Measurements from ENCODE around the gene PRCC. TPM values are rescaled to one million over a fixed set of nuclear protein-coding genes. Genes with fewer than 3 reads are reported as not detected.

The PRCC gene
- total and polyA plus RNA-seq, 2 of the 13 experiments (the other 11 are each of a cell fraction or from before 2014, with no cell fraction given), result 24.2 to 40.5 TPM

DNA sequence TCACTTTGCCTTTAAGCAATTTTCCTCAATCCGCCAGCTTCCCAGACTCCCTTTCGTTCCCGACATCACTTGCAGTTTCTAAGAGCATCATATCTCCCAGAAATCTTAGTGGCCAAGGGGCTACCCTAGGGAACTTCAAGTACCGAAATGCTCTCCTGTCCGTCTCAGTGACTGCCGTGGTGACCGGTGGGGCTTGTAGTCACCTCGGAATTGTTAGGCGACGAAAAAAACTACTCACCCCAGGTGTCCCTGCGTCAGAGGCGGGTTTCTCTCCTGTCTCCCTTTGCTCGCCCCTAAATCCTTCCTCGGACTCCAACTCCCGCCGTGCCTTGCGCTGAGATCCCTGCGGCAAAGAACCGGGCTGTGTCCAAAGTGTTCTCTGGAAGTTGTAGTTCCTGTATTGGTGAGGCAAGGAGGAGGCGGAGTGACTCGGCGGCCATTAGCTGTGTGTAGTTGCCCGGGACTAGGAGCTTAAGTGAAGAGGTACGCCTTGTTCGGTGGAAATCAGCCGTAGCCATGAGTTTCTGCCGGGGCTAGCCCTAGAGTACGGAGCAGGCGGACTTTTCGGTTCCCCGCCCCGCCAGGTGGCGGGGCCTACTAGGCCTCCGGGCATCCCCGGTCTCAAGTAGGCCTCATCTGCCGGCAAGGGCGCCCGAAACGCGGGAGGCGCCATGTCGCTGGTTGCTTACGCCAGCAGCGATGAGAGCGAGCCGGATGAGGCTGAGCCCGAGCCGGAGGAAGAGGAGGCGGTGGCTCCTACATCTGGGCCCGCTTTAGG is at the start of gene PRCC (continued):
- TF ChIP-seq NFE2L1 (CRISPR knock-in tag; IDR thresholded peaks at IDR 0.05; ENCODE audit: borderline replicate concordance) (no peak), KLF13 (CRISPR knock-in tag; IDR thresholded peaks at IDR 0.05) (no peak), TBL1XR1 (IDR thresholded peaks at IDR 0.05; ENCODE audit: borderline replicate concordance, low read length, partially characterized antibody) (peak; percentile 79), RBFOX2 (IDR thresholded peaks at IDR 0.05; ENCODE audit: low read depth, low read length) (peak; percentile 78), ZNF737 (CRISPR knock-in tag; IDR thresholded peaks at IDR 0.05; ENCODE audit: borderline replicate concordance) (no peak), GPN1 (CRISPR knock-in tag; IDR thresholded peaks at IDR 0.05; ENCODE audit: borderline replicate concordance) (no peak), ASH2L (IDR thresholded peaks at IDR 0.05; ENCODE audit: insufficient read length, low read depth, low read length) (peak; percentile 96), HDAC2 (CRISPR knock-in tag; IDR thresholded peaks at IDR 0.05) (peak; percentile 7; the same call in 1 of the 2 replicates), MTF2 (CRISPR knock-in tag; IDR thresholded peaks at IDR 0.05; ENCODE audit: borderline replicate concordance) (no peak), NFKBIZ (CRISPR knock-in tag; IDR thresholded peaks at IDR 0.05) (peak; percentile 57; the same call in 1 of the 2 replicates), KAT8 (CRISPR knock-in tag; IDR thresholded peaks at IDR 0.05) (peak; percentile 89), ZNF33A (CRISPR knock-in tag; IDR thresholded peaks at IDR 0.05; ENCODE audit: borderline replicate concordance) (no peak; the same call in 1 of the 2 replicates), GZF1 (CRISPR knock-in tag; IDR thresholded peaks at IDR 0.05) (no peak), MEIS1 (CRISPR knock-in tag; IDR thresholded peaks at IDR 0.05; ENCODE audit: borderline replicate concordance) (no peak), ZNF782 (CRISPR knock-in tag; IDR thresholded peaks at IDR 0.05; ENCODE audit: borderline replicate concordance) (no peak; the same call in 1 of the 2 replicates), ZNF333 (CRISPR knock-in tag; IDR thresholded peaks at IDR 0.05; ENCODE audit: borderline replicate concordance) (no peak)
- TF ChIP-seq, protein P1, sequence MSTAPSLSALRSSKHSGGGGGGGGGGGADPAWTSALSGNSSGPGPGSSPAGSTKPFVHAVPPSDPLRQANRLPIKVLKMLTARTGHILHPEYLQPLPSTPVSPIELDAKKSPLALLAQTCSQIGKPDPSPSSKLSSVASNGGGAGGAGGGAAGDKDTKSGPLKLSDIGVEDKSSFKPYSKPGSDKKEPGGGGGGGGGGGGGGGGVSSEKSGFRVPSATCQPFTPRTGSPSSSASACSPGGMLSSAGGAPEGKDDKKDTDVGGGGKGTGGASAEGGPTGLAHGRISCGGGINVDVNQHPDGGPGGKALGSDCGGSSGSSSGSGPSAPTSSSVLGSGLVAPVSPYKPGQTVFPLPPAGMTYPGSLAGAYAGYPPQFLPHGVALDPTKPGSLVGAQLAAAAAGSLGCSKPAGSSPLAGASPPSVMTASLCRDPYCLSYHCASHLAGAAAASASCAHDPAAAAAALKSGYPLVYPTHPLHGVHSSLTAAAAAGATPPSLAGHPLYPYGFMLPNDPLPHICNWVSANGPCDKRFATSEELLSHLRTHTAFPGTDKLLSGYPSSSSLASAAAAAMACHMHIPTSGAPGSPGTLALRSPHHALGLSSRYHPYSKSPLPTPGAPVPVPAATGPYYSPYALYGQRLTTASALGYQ (CRISPR knock-in tag; IDR thresholded peaks at IDR 0.05), result no peak
- TF ChIP-seq, protein P2, sequence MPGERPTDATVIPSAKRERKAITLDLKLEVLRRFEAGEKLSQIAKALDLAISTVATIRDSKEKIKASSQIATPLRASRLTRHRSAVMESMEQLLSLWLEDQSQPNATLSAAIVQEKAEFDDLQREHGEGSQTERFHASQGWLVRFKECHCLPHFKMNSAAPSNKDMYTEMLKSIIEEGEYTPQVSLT (CRISPR knock-in tag; IDR thresholded peaks at IDR 0.05; ENCODE audit: borderline replicate concordance, low read depth), result no peak
- TF ChIP-seq, protein P3, sequence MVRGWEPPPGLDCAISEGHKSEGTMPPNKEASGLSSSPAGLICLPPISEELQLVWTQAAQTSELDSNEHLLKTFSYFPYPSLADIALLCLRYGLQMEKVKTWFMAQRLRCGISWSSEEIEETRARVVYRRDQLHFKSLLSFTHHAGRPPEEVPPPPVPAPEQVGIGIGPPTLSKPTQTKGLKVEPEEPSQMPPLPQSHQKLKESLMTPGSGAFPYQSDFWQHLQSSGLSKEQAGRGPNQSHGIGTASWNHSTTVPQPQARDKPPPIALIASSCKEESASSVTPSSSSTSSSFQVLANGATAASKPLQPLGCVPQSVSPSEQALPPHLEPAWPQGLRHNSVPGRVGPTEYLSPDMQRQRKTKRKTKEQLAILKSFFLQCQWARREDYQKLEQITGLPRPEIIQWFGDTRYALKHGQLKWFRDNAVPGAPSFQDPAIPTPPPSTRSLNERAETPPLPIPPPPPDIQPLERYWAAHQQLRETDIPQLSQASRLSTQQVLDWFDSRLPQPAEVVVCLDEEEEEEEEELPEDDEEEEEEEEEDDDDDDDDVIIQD (CRISPR knock-in tag; IDR thresholded peaks at IDR 0.05; ENCODE audit: low read depth), result no peak
- TF ChIP-seq, protein P4, sequence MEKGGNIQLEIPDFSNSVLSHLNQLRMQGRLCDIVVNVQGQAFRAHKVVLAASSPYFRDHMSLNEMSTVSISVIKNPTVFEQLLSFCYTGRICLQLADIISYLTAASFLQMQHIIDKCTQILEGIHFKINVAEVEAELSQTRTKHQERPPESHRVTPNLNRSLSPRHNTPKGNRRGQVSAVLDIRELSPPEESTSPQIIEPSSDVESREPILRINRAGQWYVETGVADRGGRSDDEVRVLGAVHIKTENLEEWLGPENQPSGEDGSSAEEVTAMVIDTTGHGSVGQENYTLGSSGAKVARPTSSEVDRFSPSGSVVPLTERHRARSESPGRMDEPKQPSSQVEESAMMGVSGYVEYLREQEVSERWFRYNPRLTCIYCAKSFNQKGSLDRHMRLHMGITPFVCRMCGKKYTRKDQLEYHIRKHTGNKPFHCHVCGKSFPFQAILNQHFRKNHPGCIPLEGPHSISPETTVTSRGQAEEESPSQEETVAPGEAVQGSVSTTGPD (CRISPR knock-in tag; IDR thresholded peaks at IDR 0.05), result no peak; the same call in 1 of the 2 replicates
- TF ChIP-seq, protein P5, sequence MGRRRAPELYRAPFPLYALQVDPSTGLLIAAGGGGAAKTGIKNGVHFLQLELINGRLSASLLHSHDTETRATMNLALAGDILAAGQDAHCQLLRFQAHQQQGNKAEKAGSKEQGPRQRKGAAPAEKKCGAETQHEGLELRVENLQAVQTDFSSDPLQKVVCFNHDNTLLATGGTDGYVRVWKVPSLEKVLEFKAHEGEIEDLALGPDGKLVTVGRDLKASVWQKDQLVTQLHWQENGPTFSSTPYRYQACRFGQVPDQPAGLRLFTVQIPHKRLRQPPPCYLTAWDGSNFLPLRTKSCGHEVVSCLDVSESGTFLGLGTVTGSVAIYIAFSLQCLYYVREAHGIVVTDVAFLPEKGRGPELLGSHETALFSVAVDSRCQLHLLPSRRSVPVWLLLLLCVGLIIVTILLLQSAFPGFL (CRISPR knock-in tag; IDR thresholded peaks at IDR 0.05), result no peak
- TF ChIP-seq, protein P6, sequence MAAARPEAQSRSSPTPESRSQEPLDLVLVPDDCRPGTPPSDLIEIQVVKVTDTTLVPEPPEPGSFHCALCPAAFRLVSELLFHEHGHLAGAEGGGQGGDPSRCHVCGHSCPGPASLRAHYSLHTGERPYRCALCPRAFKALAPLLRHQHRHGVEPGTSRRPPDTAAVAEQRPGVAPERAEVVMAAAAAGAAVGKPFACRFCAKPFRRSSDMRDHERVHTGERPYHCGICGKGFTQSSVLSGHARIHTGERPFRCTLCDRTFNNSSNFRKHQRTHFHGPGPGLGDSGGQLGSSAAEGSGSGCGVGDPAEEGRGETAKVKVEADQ (CRISPR knock-in tag; IDR thresholded peaks at IDR 0.05; ENCODE audit: borderline replicate concordance), result no peak
